K562 (cell line): ENCODE results near the gene RBFOX2. TPM values are rescaled to one million over a fixed set of nuclear protein-coding genes. Genes with fewer than 3 reads are reported as not detected.

Experiments used
- ATAC-seq: fragments of 200-7000 bp; cut with Tn5 transposase; 3 replicates; pipeline ENCODE4 v1.9.1; 2020; ENCODE audit warnings: moderate library complexity
- BruUV-seq: library from RNA; stranded (reverse); fragments of 400-500 nt; replicated peaks from 2 replicates; lab custom pipeline; 2021; lab: Mats Ljungman, UMichigan
- CTCF ChIA-PET: fragments of 300-600 bp; formaldehyde crosslinking; extraction: SDS; loops from one replicate; lab custom pipeline; 2021; ENCODE audit warnings: low intra/inter-chr PET ratio; lab: Yijun Ruan, JAX
- POLR2A ChIA-PET: fragments of 300-600, 350-650 bp; sonication (Branson Sonifier 250); formaldehyde crosslinking; extraction: SDS; loops from one replicate; lab custom pipeline; 2021; ENCODE audit warnings: antibody characterized with exemption, inconsistent platforms; lab: Yijun Ruan, JAX
- DNase-seq, 4 experiments: peaks; one replicate each; pipeline versions ENCODE4 v3.0.0 to v3.0.0-alpha.2; 2011 to 2018; ENCODE audit warnings: low spot score in 3 of 4, mixed read lengths in 3 of 4; ENCODE audit errors: extremely low read depth in 1 of 4
- FAIRE-seq: peaks from 2 replicates; lab custom pipeline; 2011; peaks lifted over from hg19 to GRCh38; lab: Jason Lieb, UNC
- H2AFZ ChIP-seq: 2 replicates; pipeline ENCODE4 v1.6.0; 2011; ENCODE audit warnings: low read depth, low read length, control low read depth, inconsistent platforms
- H3K27ac ChIP-seq: fragments of 200-600 bp; 3 replicates; pipeline ENCODE4 v1.8.0; 2011; ENCODE audit warnings: low read depth, mild to moderate bottlenecking, control low read depth, inconsistent platforms, low read length, moderate library complexity, mixed read lengths; ENCODE audit errors: extremely low read depth
- H3K27me3 ChIP-seq, 2 experiments: fragments of 300-600 bp in 1 of 2; 2 replicates in 1 of 2; 3 replicates in 1 of 2; pipeline versions ENCODE4 v1.6.0 to v1.8.0; 2011; ENCODE audit warnings: inconsistent platforms in 2 of 2, low read length in 2 of 2, mild to moderate bottlenecking in 1 of 2, mixed read lengths in 1 of 2, moderate library complexity in 1 of 2; ENCODE audit not compliant: control insufficient read depth in 2 of 2, insufficient read depth in 2 of 2
- H3K36me3 ChIP-seq: fragments of 300-600 bp; 3 replicates; pipeline ENCODE4 v1.8.0; 2011; ENCODE audit warnings: mild to moderate bottlenecking, low read length, inconsistent platforms; ENCODE audit not compliant: control insufficient read depth, insufficient read depth
- H3K4me1 ChIP-seq, 2 experiments: fragments of 200-600 bp in 1 of 2; replicated peaks in 1 of 2; 2 replicates in 1 of 2; 3 replicates in 1 of 2; pipeline versions ENCODE4 v1.5.1 to v1.8.0; 2011; ENCODE audit warnings: inconsistent platforms in 2 of 2, low read length in 2 of 2, mild to moderate bottlenecking in 1 of 2, mixed read lengths in 1 of 2, moderate library complexity in 1 of 2; ENCODE audit not compliant: control insufficient read depth in 2 of 2, insufficient read depth in 2 of 2
- H3K4me2 ChIP-seq: 2 replicates; pipeline ENCODE4 v1.6.1; 2011; ENCODE audit warnings: low read length, control low read depth, inconsistent platforms, mixed read lengths; ENCODE audit not compliant: insufficient read depth
- H3K4me3 ChIP-seq: fragments of 200-600 bp; sonication (generic), shearing (Covaris generic); 2 replicates; pipeline ENCODE4 v1.5.1; 2016; ENCODE audit warnings: control low read depth, inconsistent platforms
- H3K79me2 ChIP-seq: fragments of 200-600 bp; 3 replicates; pipeline ENCODE4 v1.8.0; 2011; ENCODE audit warnings: low read length, inconsistent platforms; ENCODE audit not compliant: control insufficient read depth, insufficient read depth
- H3K9ac ChIP-seq, 2 experiments: 2 replicates each; pipeline versions ENCODE4 v1.6.0 to v1.6.1; 2011; ENCODE audit warnings: low read depth in 2 of 2, low read length in 2 of 2, control low read depth in 1 of 2, inconsistent platforms in 1 of 2, mild to moderate bottlenecking in 1 of 2, mixed read lengths in 1 of 2; ENCODE audit not compliant: insufficient read depth in 1 of 2
- H3K9me1 ChIP-seq: one replicate; pipeline ENCODE4 v1.6.0; 2011; ENCODE audit warnings: inconsistent platforms, mild to moderate bottlenecking, low read length, moderate library complexity; ENCODE audit not compliant: control insufficient read depth, insufficient read depth
- H3K9me3 ChIP-seq: replicated peaks from 2 replicates; pipeline ENCODE4 v1.5.1; 2011; ENCODE audit warnings: low read depth, low read length, inconsistent platforms; ENCODE audit not compliant: control insufficient read depth, insufficient read depth
- H4K20me1 ChIP-seq: replicated peaks from 2 replicates; pipeline ENCODE4 v1.6.1; 2011; ENCODE audit warnings: low read length, inconsistent platforms, mixed read lengths; ENCODE audit not compliant: control insufficient read depth, insufficient read depth
- CBFA2T3 ChIP-seq: fragments of 450-650 bp; IDR thresholded peaks from 2 replicates; pipeline ENCODE4 v1.6.1; 2017
- GABPB2 ChIP-seq: fragments of 250-450 bp; sonication (Bioruptor Pico); conservative IDR thresholded peaks from 2 replicates; pipeline ENCODE4 v1.5.1; 2021; ENCODE audit warnings: mild to moderate bottlenecking
- MBD2 ChIP-seq: sonication (generic); IDR thresholded peaks from 2 replicates; pipeline ENCODE4 v1.6.1; 2016; ENCODE audit warnings: low read depth, borderline replicate concordance
- RBBP5 ChIP-seq: fragments of 200-600 bp; sonication (generic); IDR thresholded peaks from 2 replicates; pipeline ENCODE4 v1.6.1; 2012; ENCODE audit warnings: borderline replicate concordance, mild to moderate bottlenecking, low read length, control low read depth, inconsistent platforms; ENCODE audit not compliant: insufficient read depth, poor library complexity, severe bottlenecking
- WGBS: fragments of 100-300 bp; shearing (Covaris generic); methylation state at CpG from one replicate; pipeline ENCODE4 v1.1.6; 2016; ENCODE audit warnings: low coverage, mixed read lengths; ENCODE audit not compliant: insufficient coverage; ENCODE audit errors: missing lambda C conversion rate; 5-methylcytosine and 5-hydroxymethylcytosine counted together
- in situ Hi-C: fragments of 300-500 bp; cut with MboI; formaldehyde crosslinking; loops from 4 replicates; pipeline ENCODE4 v1.15.0; 2018; ENCODE audit warnings: inconsistent platforms, mixed read lengths
- intact Hi-C: fragments of 100-400 bp; cut with micrococcal nuclease; formaldehyde crosslinking; loops from 2 replicates; pipeline ENCODE4 v1.14.2; 2022
- polyA plus RNA-seq, 8 experiments: library from polyadenylated mRNA; depleted of rRNA in 4 of 8; stranded (reverse) in 5 of 8; unstranded in 3 of 8; fragments of >200 nt; fragmentation: Nextera tagmentation in 2 of 8; fragmentation: Illumina TruSeq in 1 of 8; extraction: Ambion mirVana in 2 of 8; extraction: Trizol in 1 of 8; gene quantifications; 2 replicates each; pipeline versions ENCODE4 v1.2.1 to v1.2.3, GENCODE V29; 2011 to 2014; ENCODE audit warnings: inconsistent platforms in 1 of 8, missing spikeins in 1 of 8
- total RNA-seq, 7 experiments: library from RNA; depleted of rRNA in 6 of 7; stranded (reverse); fragments of >200 nt in 6 of 7; fragmentation: Illumina TruSeq in 2 of 7; extraction: Trizol in 2 of 7; gene quantifications; 2 replicates each; pipeline versions ENCODE4 v1.2.1 to v1.2.3, GENCODE V29; 2011 to 2021; ENCODE audit warnings: low replicate concordance in 1 of 7
- TF ChIP-seq, protein P1 (sequence below): fragments of 450-650 bp; IDR thresholded peaks from 2 replicates; pipeline ENCODE4 v1.6.1; 2016
- TF ChIP-seq, protein P2 (sequence below), 3 experiments: fragments of 200-800 bp in 1 of 3; sonication (Bioruptor generic) in 1 of 3; sonication (generic) in 1 of 3; formaldehyde crosslinking in 1 of 3; IDR thresholded peaks; 2 replicates each; pipeline versions ENCODE4 v1.6.1 to v1.8.0; 2016 to 2022; ENCODE audit warnings: mild to moderate bottlenecking in 2 of 3, missing compliant biosample characterization in 2 of 3, missing genetic modification characterization in 2 of 3, missing genetic modification reagents in 1 of 3
- TF ChIP-seq, protein P3 (sequence below): sonication (generic); formaldehyde crosslinking; IDR thresholded peaks from 2 replicates; pipeline ENCODE4 v1.8.0; 2022; ENCODE audit warnings: missing genetic modification reagents, mild to moderate bottlenecking, borderline replicate concordance
- TF ChIP-seq, protein P4 (sequence below): sonication (generic); formaldehyde crosslinking; IDR thresholded peaks from 2 replicates; pipeline ENCODE4 v1.8.1; 2022; ENCODE audit warnings: missing genetic modification reagents

Gene RBFOX2
- total and polyA plus RNA-seq, 9 of the 15 experiments (the other 6 are each of a cell fraction or from before 2014, with no cell fraction given): 5.8 to 24.8 (median 14.2) TPM

DNA sequence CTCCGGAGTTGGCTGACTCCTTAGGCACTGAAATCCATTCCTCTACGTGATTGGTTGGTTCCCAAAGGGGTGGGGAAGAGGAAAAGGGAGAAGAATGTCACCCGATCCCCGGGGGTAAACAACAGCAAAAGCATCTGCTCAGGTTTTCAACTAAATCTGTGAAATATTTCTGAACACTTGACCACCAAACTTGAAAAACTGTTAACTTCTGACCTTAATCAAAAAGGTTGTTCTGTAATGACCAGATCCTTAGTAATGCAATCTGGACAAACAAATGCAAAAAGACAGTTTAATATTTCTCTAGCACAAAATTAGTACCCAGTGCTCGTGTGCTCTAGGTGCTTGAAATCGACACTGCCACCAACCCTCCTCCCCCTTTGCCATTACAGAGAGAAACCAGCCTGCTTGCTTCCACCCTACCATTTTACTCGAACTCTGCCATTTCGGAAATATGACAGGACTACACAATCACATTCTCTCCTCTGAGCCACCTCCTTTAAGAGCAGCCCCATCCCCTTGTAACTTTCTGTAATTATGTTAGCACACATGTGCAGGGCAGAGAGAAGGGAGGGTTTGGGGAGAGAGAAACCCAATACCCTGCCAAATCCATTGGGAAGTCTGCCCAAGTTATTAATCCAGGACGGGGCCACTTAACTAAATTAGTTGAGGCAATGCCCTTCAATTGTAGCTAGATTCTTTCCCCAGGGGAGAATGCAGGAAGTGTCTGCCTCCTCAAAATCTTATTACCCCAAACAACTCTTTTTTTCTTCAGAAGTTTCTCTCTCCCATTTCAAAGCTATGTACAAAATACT lies 113.8 kb downstream of the RBFOX2 start (continued):
- TF ChIP-seq, protein P1, sequence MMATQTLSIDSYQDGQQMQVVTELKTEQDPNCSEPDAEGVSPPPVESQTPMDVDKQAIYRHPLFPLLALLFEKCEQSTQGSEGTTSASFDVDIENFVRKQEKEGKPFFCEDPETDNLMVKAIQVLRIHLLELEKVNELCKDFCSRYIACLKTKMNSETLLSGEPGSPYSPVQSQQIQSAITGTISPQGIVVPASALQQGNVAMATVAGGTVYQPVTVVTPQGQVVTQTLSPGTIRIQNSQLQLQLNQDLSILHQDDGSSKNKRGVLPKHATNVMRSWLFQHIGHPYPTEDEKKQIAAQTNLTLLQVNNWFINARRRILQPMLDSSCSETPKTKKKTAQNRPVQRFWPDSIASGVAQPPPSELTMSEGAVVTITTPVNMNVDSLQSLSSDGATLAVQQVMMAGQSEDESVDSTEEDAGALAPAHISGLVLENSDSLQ: peak; percentile 24; the same call in 1 of the 2 replicates
- TF ChIP-seq, protein P2, sequence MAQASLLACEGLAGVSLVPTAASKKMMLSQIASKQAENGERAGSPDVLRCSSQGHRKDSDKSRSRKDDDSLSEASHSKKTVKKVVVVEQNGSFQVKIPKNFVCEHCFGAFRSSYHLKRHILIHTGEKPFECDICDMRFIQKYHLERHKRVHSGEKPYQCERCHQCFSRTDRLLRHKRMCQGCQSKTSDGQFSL (CRISPR knock-in tag; IDR thresholded peaks at IDR 0.05): no peak
- TF ChIP-seq, protein P2 (tag; IDR thresholded peaks at IDR 0.05): no peak

DNA sequence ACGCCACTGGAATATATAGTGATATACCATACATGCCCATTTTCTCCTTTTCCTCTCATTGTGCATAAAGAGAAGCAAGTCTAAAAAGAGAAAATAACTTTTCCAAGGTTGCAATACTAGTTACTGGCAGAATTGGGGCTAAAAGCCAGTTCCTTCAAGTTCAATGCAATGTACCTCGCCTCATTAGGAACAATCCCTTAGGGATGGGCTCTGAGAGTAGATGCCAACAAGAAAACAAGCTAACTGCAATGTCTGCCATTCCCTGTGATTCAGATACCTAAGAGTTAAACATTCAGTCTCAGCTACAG lies 114.3 kb downstream of the RBFOX2 start:
- intact Hi-C loops: loop anchor here (10.0 kb wide), 1 partner anchor 70 kb away; no protein-coding TSS in a partner anchor
- peaks cover 8% of the 10 kb centered on the region for H3K79me2 ChIP-seq

More for the DNA sequence above, 114.3 kb downstream of the RBFOX2 start:
- in situ Hi-C loops: no loop called here
- H3K4me3 ChIP-seq: no peak overlapping the region
- FAIRE-seq: no peak
- 0 out of 2 replicates have a peak overlapping the region, but pooled peaks have one; percentile 72 for H2AFZ ChIP-seq
- DNase-seq: no peak
- WGBS: 47% methylated on average over 2 of the region's 2 CpGs
- BruUV-seq: no TSS peak
- no peaks in the 10 kb centered on the region for H3K36me3 ChIP-seq
- POLR2A ChIA-PET: interaction anchor here (0.6 to 0.9 kb wide), 3 partner anchors 16 to 258 kb away, joined by 3 read pairs; no protein-coding TSS in a partner anchor
- CTCF ChIA-PET: no interaction called here
- H3K9ac ChIP-seq: no peak overlapping the region
- no peaks in the 10 kb centered on the region for H3K9me1 ChIP-seq
- H3K27ac ChIP-seq: no peak overlapping the region
- H3K27me3 ChIP-seq: no peaks in the 10 kb centered on the region
- no peak for TF ChIP-seq GABPB2 (CRISPR knock-in tag)
- no peak for TF ChIP-seq CBFA2T3
- no peak for TF ChIP-seq RBBP5
- TF ChIP-seq MBD2: no peak
- TF ChIP-seq, protein P3, sequence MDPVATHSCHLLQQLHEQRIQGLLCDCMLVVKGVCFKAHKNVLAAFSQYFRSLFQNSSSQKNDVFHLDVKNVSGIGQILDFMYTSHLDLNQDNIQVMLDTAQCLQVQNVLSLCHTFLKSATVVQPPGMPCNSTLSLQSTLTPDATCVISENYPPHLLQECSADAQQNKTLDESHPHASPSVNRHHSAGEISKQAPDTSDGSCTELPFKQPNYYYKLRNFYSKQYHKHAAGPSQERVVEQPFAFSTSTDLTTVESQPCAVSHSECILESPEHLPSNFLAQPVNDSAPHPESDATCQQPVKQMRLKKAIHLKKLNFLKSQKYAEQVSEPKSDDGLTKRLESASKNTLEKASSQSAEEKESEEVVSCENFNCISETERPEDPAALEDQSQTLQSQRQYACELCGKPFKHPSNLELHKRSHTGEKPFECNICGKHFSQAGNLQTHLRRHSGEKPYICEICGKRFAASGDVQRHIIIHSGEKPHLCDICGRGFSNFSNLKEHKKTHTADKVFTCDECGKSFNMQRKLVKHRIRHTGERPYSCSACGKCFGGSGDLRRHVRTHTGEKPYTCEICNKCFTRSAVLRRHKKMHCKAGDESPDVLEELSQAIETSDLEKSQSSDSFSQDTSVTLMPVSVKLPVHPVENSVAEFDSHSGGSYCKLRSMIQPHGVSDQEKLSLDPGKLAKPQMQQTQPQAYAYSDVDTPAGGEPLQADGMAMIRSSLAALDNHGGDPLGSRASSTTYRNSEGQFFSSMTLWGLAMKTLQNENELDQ: no peak
- TF ChIP-seq, protein P4, sequence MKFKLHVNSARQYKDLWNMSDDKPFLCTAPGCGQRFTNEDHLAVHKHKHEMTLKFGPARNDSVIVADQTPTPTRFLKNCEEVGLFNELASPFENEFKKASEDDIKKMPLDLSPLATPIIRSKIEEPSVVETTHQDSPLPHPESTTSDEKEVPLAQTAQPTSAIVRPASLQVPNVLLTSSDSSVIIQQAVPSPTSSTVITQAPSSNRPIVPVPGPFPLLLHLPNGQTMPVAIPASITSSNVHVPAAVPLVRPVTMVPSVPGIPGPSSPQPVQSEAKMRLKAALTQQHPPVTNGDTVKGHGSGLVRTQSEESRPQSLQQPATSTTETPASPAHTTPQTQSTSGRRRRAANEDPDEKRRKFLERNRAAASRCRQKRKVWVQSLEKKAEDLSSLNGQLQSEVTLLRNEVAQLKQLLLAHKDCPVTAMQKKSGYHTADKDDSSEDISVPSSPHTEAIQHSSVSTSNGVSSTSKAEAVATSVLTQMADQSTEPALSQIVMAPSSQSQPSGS (CRISPR knock-in tag): no peak
- H4K20me1 ChIP-seq: no peaks in the 10 kb centered on the region
- H3K9me3 ChIP-seq: no peaks in the 10 kb centered on the region
- peak overlapping the region; percentile 75 for H3K4me2 ChIP-seq
- peaks cover 0 to 13% of the 10 kb centered on the region in 2 experiments; a peak in 2 of 5 replicates for H3K4me1 ChIP-seq
- no peak for ATAC-seq
